HEK293 (cell line): ENCODE results near the gene ARL15.

Source experiments
- GLI4 ChIP-seq: fragments of 450-650 bp; formaldehyde crosslinking; IDR thresholded peaks from 2 replicates; pipeline ENCODE4 v1.5.1; 2016; ENCODE audit warnings: missing biosample characterization, missing genetic modification characterization
- GLIS2 ChIP-seq: fragments of 450-650 bp; formaldehyde crosslinking; IDR thresholded peaks from 2 replicates; pipeline ENCODE4 v1.5.1; 2016; ENCODE audit warnings: missing biosample characterization, missing genetic modification characterization
- PRDM2 ChIP-seq: fragments of 450-650 bp; formaldehyde crosslinking; IDR thresholded peaks from 2 replicates; pipeline ENCODE4 v1.5.1; 2016; ENCODE audit warnings: missing biosample characterization, missing genetic modification characterization, borderline replicate concordance
- SP2 ChIP-seq: fragments of 450-650 bp; formaldehyde crosslinking; IDR thresholded peaks from 2 replicates; pipeline ENCODE4 v1.5.1; 2016; ENCODE audit warnings: missing biosample characterization, missing genetic modification characterization
- TCF7L2 ChIP-seq: IDR thresholded peaks from 2 replicates; pipeline ENCODE4 v1.6.1; 2011; ENCODE audit warnings: low read depth, mild to moderate bottlenecking, inconsistent platforms, low read length, moderate library complexity, borderline replicate concordance
- ZBTB44 ChIP-seq: fragments of 450-650 bp; IDR thresholded peaks from 2 replicates; pipeline ENCODE4 v1.5.1; 2018; ENCODE audit warnings: missing biosample characterization, mild to moderate bottlenecking, missing genetic modification characterization
- ZNF132 ChIP-seq: fragments of 450-650 bp; formaldehyde crosslinking; IDR thresholded peaks from 2 replicates; pipeline ENCODE4 v1.5.1; 2017; ENCODE audit warnings: missing biosample characterization, missing genetic modification characterization, borderline replicate concordance
- ZNF544 ChIP-seq: fragments of 450-650 bp; formaldehyde crosslinking; IDR thresholded peaks from 2 replicates; pipeline ENCODE4 v1.5.0; 2017; ENCODE audit warnings: missing biosample characterization, missing genetic modification characterization
- ZNF561 ChIP-seq: fragments of 450-650 bp; IDR thresholded peaks from 2 replicates; pipeline ENCODE4 v1.5.1; 2018; ENCODE audit warnings: missing biosample characterization, missing genetic modification characterization, borderline replicate concordance
- ZNF768 ChIP-seq: fragments of 450-650 bp; formaldehyde crosslinking; IDR thresholded peaks from 2 replicates; pipeline ENCODE4 v1.5.1; 2018; ENCODE audit warnings: missing biosample characterization, mild to moderate bottlenecking, missing genetic modification characterization
- TF ChIP-seq, protein P1 (sequence below): fragments of 450-650 bp; formaldehyde crosslinking; IDR thresholded peaks from 2 replicates; pipeline ENCODE4 v1.5.1; 2016; ENCODE audit warnings: missing biosample characterization, missing genetic modification characterization
- TF ChIP-seq, protein P2 (sequence below): fragments of 450-650 bp; formaldehyde crosslinking; IDR thresholded peaks from 2 replicates; pipeline ENCODE4 v1.5.1; 2016; ENCODE audit warnings: missing biosample characterization, missing genetic modification characterization

- TF ChIP-seq ZNF561 (tag by site-specific recombination): no peak
- TF ChIP-seq, protein P1, sequence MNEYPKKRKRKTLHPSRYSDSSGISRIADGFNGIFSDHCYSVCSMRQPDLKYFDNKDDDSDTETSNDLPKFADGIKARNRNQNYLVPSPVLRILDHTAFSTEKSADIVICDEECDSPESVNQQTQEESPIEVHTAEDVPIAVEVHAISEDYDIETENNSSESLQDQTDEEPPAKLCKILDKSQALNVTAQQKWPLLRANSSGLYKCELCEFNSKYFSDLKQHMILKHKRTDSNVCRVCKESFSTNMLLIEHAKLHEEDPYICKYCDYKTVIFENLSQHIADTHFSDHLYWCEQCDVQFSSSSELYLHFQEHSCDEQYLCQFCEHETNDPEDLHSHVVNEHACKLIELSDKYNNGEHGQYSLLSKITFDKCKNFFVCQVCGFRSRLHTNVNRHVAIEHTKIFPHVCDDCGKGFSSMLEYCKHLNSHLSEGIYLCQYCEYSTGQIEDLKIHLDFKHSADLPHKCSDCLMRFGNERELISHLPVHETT (tag by site-specific recombination): no peak
- no peak for TF ChIP-seq ZNF768 (tag by site-specific recombination)
- TF ChIP-seq ZNF544 (tag by site-specific recombination): no peak
- TF ChIP-seq, protein P2, sequence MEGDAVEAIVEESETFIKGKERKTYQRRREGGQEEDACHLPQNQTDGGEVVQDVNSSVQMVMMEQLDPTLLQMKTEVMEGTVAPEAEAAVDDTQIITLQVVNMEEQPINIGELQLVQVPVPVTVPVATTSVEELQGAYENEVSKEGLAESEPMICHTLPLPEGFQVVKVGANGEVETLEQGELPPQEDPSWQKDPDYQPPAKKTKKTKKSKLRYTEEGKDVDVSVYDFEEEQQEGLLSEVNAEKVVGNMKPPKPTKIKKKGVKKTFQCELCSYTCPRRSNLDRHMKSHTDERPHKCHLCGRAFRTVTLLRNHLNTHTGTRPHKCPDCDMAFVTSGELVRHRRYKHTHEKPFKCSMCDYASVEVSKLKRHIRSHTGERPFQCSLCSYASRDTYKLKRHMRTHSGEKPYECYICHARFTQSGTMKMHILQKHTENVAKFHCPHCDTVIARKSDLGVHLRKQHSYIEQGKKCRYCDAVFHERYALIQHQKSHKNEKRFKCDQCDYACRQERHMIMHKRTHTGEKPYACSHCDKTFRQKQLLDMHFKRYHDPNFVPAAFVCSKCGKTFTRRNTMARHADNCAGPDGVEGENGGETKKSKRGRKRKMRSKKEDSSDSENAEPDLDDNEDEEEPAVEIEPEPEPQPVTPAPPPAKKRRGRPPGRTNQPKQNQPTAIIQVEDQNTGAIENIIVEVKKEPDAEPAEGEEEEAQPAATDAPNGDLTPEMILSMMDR (tag by site-specific recombination): no peak
- TF ChIP-seq PRDM2 (tag by site-specific recombination): no peak
- no peak for TF ChIP-seq GLI4
- TF ChIP-seq ZBTB44 (tag by site-specific recombination): no peak
- TF ChIP-seq SP2: no peak
- TF ChIP-seq ZNF132: no peak
- TF ChIP-seq GLIS2: no peak
- TF ChIP-seq TCF7L2: no peak
These were observed 367.6 kb downstream of the ARL15 start for GRCh38 chr5:53942724-53943123.
